Endothelial cell of umbilical vein (primary cell): ENCODE data around the gene MBD1. TPM values are rescaled to one million over a fixed set of nuclear protein-coding genes. Genes with fewer than 3 reads are reported as not detected.

Experiments
- BruUV-seq: library from RNA; stranded (reverse); fragments of 400-500 nt; replicated peaks from 2 replicates; lab custom pipeline; 2021; lab: Mats Ljungman, UMichigan
- CTCF ChIA-PET: fragments of 300-600, 350-600 bp; sonication (Branson Sonifier 250); formaldehyde crosslinking; loops from one replicate; lab custom pipeline; 2021; ENCODE audit warnings: antibody characterized with exemption, inconsistent platforms; lab: Charles Lee
- POLR2A ChIA-PET: fragments of 300-600, 350-600 bp; sonication (Branson Sonifier 250); formaldehyde crosslinking; loops from one replicate; lab custom pipeline; 2021; ENCODE audit warnings: antibody characterized with exemption, inconsistent platforms; lab: Charles Lee
- DNase-seq: peaks from one replicate; pipeline ENCODE4 v3.0.0-alpha.2; 2011; ENCODE audit warnings: low read depth, low spot score
- FAIRE-seq: peaks from 2 replicates; lab custom pipeline; 2011; peaks lifted over from hg19 to GRCh38; lab: Jason Lieb, UNC
- H2AFZ ChIP-seq: 2 replicates; pipeline ENCODE4 v1.6.0; 2012; ENCODE audit warnings: low read depth, low read length, control low read depth, inconsistent platforms
- H3K27ac ChIP-seq: 2 replicates; pipeline ENCODE4 v1.5.1; 2011; ENCODE audit warnings: low read depth, mild to moderate bottlenecking, control low read depth, low read length, moderate library complexity; ENCODE audit not compliant: insufficient read depth
- H3K27me3 ChIP-seq, 2 experiments: 2 replicates each; pipeline versions ENCODE4 v1.6.0 to v1.6.1; 2011; ENCODE audit warnings: low read length in 2 of 2, mixed read lengths in 1 of 2; ENCODE audit not compliant: control insufficient read depth in 2 of 2, insufficient read depth in 2 of 2
- H3K36me3 ChIP-seq, 2 experiments: 2 replicates in 1 of 2; 3 replicates in 1 of 2; pipeline ENCODE4 v1.5.1; 2011; ENCODE audit warnings: low read length in 2 of 2, mild to moderate bottlenecking in 1 of 2, moderate library complexity in 1 of 2; ENCODE audit not compliant: control insufficient read depth in 2 of 2, insufficient read depth in 2 of 2; ENCODE audit errors: extremely low read depth in 1 of 2
- H3K4me1 ChIP-seq: 3 replicates; pipeline ENCODE4 v1.5.1; 2011; ENCODE audit warnings: mild to moderate bottlenecking, low read length; ENCODE audit not compliant: control insufficient read depth, insufficient read depth; ENCODE audit errors: extremely low read depth
- H3K4me2 ChIP-seq: 2 replicates; pipeline ENCODE4 v1.6.1; 2011; ENCODE audit warnings: low read length, control low read depth, mixed read lengths; ENCODE audit not compliant: insufficient read depth
- H3K4me3 ChIP-seq, 3 experiments: fragments of 200-600 bp in 1 of 3; sonication (generic), shearing (Covaris generic) in 1 of 3; replicated peaks in 1 of 3; 2 replicates each; pipeline ENCODE4 v1.5.1; 2011 to 2016; ENCODE audit warnings: control low read depth in 3 of 3, low read length in 3 of 3, mild to moderate bottlenecking in 2 of 3, inconsistent platforms in 1 of 3, low read depth in 1 of 3, moderate library complexity in 1 of 3; ENCODE audit not compliant: insufficient read depth in 1 of 3
- H3K79me2 ChIP-seq: 2 replicates; pipeline ENCODE4 v1.6.0; 2012; ENCODE audit warnings: low read length, inconsistent platforms; ENCODE audit not compliant: control insufficient read depth, insufficient read depth
- H3K9ac ChIP-seq: replicated peaks from 2 replicates; pipeline ENCODE3; 2011; ENCODE audit warnings: low read length, control low read depth; ENCODE audit not compliant: insufficient read depth; ENCODE audit errors: extremely low read depth
- H3K9me1 ChIP-seq: replicated peaks from 3 replicates; pipeline ENCODE4 v1.6.0; 2011; ENCODE audit warnings: mild to moderate bottlenecking, low read length; ENCODE audit not compliant: control insufficient read depth, insufficient read depth; ENCODE audit errors: extremely low read depth
- H3K9me3 ChIP-seq: replicated peaks from 2 replicates; pipeline ENCODE4 v1.5.1; 2012; ENCODE audit warnings: low read length, inconsistent platforms; ENCODE audit not compliant: control insufficient read depth, insufficient read depth
- H4K20me1 ChIP-seq: replicated peaks from 2 replicates; pipeline ENCODE3; 2011; ENCODE audit warnings: mild to moderate bottlenecking, low read length; ENCODE audit not compliant: control insufficient read depth, insufficient read depth; ENCODE audit errors: extremely low read depth
- CTCF ChIP-seq, 2 donors: IDR thresholded peaks; 1 replicate in 1 of 2; 2 replicates in 1 of 2; pipeline ENCODE4 v1.5.1; 2011; ENCODE audit warnings: low read length in 2 of 2, mild to moderate bottlenecking in 2 of 2, moderate library complexity in 2 of 2, control low read depth in 1 of 2, inconsistent platforms in 1 of 2, low read depth in 1 of 2; ENCODE audit not compliant: insufficient read depth in 1 of 2; ENCODE audit errors: extremely low read depth in 1 of 2
- EZH2 ChIP-seq: IDR thresholded peaks from 2 replicates; pipeline ENCODE4 v1.6.1; 2012; ENCODE audit warnings: borderline replicate concordance, low read depth, mild to moderate bottlenecking, moderate library complexity, low read length, inconsistent platforms; ENCODE audit not compliant: severe bottlenecking
- FOS ChIP-seq: IDR thresholded peaks from 2 replicates; pipeline ENCODE4 v1.6.1; 2011; ENCODE audit warnings: mild to moderate bottlenecking, low read length, moderate library complexity, borderline replicate concordance; ENCODE audit not compliant: insufficient read depth
- GATA2 ChIP-seq: IDR thresholded peaks from 2 replicates; pipeline ENCODE4 v1.7.0; 2011; ENCODE audit warnings: low read depth, mild to moderate bottlenecking, moderate library complexity, mixed read lengths, low read length; ENCODE audit not compliant: insufficient read length, insufficient read depth
- JUN ChIP-seq: IDR thresholded peaks from 2 replicates; pipeline ENCODE4 v1.6.1; 2011; ENCODE audit warnings: borderline replicate concordance, low read depth; ENCODE audit not compliant: insufficient read length, insufficient read depth
- MYC ChIP-seq: IDR thresholded peaks from one replicate; pipeline ENCODE4 v1.6.1; 2011; ENCODE audit warnings: mild to moderate bottlenecking, low read depth, low read length
- POLR2A ChIP-seq: IDR thresholded peaks from 2 replicates; pipeline ENCODE4 v1.6.1; 2012; ENCODE audit warnings: low read depth, mild to moderate bottlenecking, control low read depth, low read length
- POLR2AphosphoS5 ChIP-seq: IDR thresholded peaks from 2 replicates; pipeline ENCODE4 v1.6.1; 2012; ENCODE audit warnings: low read depth, mild to moderate bottlenecking, control low read depth, low read length, moderate library complexity; ENCODE audit not compliant: insufficient read depth
- dilution Hi-C: fragments of 300-500 bp; cut with MboI; formaldehyde crosslinking; loops from one replicate; pipeline ENCODE4 v1.15.0; 2019; ENCODE audit warnings: low sequenced_read_pairs; ENCODE audit not compliant: extremely low pct_ligation_motif_present
- intact Hi-C: fragments of 100-400 bp; cut with micrococcal nuclease; formaldehyde crosslinking; loops from one replicate; pipeline ENCODE4 v1.10.0; 2022
- polyA plus RNA-seq, 4 experiments: library from polyadenylated mRNA; depleted of rRNA in 3 of 4; stranded (reverse) in 3 of 4; unstranded in 1 of 4; fragments of >200 nt; gene quantifications; 2 replicates each; pipeline versions ENCODE4 v1.2.1 to v1.2.3, GENCODE V29; 2011 to 2012; ENCODE audit warnings: missing spikeins in 1 of 4
- total RNA-seq: library from RNA; stranded (reverse); gene quantifications from 2 replicates; pipeline ENCODE4 v1.2.3, GENCODE V29; 2021
- TF ChIP-seq, protein P1 (sequence below): IDR thresholded peaks from 2 replicates; pipeline ENCODE4 v1.6.1; 2011; ENCODE audit not compliant: insufficient read depth, insufficient read length

Gene MBD1
- total and polyA plus RNA-seq, 2 donors (not counting 3 experiments of a cell fraction or from before 2014, with no cell fraction given): 57.2 to 77.5 TPM

DNA sequence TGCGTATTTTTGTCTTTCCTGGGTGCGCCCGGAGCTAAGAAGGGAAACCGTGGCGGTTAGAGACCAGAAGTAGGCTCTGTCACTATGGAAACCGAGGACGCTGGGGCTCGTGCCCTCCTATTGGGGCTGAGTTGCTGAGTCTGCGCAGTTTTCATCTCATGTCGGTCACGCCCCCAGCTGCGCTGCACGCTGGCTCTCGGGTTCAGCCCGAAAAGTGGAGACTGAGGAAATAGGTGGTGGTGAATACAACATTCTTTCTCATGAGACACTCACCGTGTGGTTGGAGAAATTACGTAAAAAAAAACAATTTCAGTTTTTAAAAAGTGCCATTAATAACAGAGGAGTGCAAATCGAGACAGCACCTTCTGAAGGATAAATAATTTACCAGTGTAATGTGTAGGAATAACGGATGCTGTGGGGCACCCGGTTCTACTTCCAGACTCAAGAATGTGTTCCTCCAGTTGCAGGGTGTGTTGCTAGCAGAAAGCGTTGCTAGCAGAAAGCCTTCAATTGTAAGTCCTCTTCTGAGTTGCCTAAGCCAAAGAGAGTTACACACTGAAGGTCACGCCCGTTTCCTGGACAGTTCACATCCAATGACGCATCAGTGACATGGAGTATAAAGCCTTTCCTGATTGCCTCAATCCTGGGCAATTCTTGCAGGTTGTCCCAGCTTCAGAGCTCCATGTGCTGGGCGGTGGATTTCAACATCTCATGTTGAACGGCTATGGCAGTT is 26.6 kb upstream of the MBD1 start:
- TF ChIP-seq JUN (peak; percentile 4), MYC (no peak)
- POLR2A ChIA-PET: no interaction called here

GRCh38 chr18:50307400-50307737 is 26.0 kb upstream of the MBD1 start:
- dilution Hi-C loops: no loop called here
- Histone ChIP-seq H3K4me3 (peak overlapping the region in 2 of 3 experiments; percentile 36 to 52), H3K9me1 (no peaks in the 10 kb centered on the region), H2AFZ (peak overlapping the region; percentile 77), H3K79me2 (no peaks in the 10 kb centered on the region), H3K36me3 (no peaks in the 10 kb centered on the region), H3K27ac (no peak overlapping the region), H4K20me1 (no peaks in the 10 kb centered on the region), H3K4me1 (peaks cover 8% of the 10 kb centered on the region), H3K27me3 (peaks cover 6 to 17% of the 10 kb centered on the region in 2 experiments), H3K4me2 (peak overlapping the region; percentile 62), H3K9ac (no peak overlapping the region), H3K9me3 (no peaks in the 10 kb centered on the region)
- no peak for FAIRE-seq
- POLR2A ChIA-PET: no interaction called here
- BruUV-seq: no TSS peak
- no peak for TF ChIP-seq POLR2A
- TF ChIP-seq EZH2: no peak
- TF ChIP-seq POLR2AphosphoS5: no peak
- TF ChIP-seq CTCF (IDR thresholded peaks at IDR 0.05; ENCODE audit: extremely low read depth in 1 of 2, insufficient read depth in 1 of 2, low read depth in 1 of 2, low read length in 2 of 2): no peak
- TF ChIP-seq FOS: no peak
- no peak for TF ChIP-seq GATA2
- no peak for TF ChIP-seq MYC
- TF ChIP-seq, protein P1, sequence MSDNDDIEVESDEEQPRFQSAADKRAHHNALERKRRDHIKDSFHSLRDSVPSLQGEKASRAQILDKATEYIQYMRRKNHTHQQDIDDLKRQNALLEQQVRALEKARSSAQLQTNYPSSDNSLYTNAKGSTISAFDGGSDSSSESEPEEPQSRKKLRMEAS: no peak
- TF ChIP-seq JUN: no peak
- intact Hi-C loops: no loop called here
- no peak for DNase-seq
- CTCF ChIA-PET: interaction anchor here (1.0 to 1.3 kb wide), 3 partner anchors 9 to 122 kb away, joined by 3 to 4 read pairs (median 3); partner anchors contain the start of gene CFAP53

More for the DNA sequence above, 26.6 kb upstream of the MBD1 start:
- H3K27ac ChIP-seq: no peak overlapping the region
- H2AFZ ChIP-seq: peak overlapping the region; percentile 77
- no peaks in the 10 kb centered on the region for H3K36me3 ChIP-seq
- no peaks in the 10 kb centered on the region for H4K20me1 ChIP-seq
- BruUV-seq: no TSS peak
- H3K79me2 ChIP-seq: no peaks in the 10 kb centered on the region
- H3K9ac ChIP-seq: no peak overlapping the region
- peak overlapping the region; percentile 62 for H3K4me2 ChIP-seq
- peaks cover 6 to 17% of the 10 kb centered on the region in 2 experiments for H3K27me3 ChIP-seq
- peak; percentile 82 for DNase-seq
- peak overlapping the region in 2 of 3 experiments; percentile 36 to 52 for H3K4me3 ChIP-seq
- peak; percentile 65 for FAIRE-seq
- H3K9me1 ChIP-seq: no peaks in the 10 kb centered on the region
- dilution Hi-C loops: no loop called here
- CTCF ChIA-PET: interaction anchor here (1.0 to 1.3 kb wide), 4 partner anchors 10 to 121 kb away, joined by 3 to 4 read pairs (median 4); partner anchors contain the start of gene CFAP53
- intact Hi-C loops: no loop called here
- peaks cover 8% of the 10 kb centered on the region for H3K4me1 ChIP-seq
- no peaks in the 10 kb centered on the region for H3K9me3 ChIP-seq
